K562 (cell line): Measurements from ENCODE around the gene CAMK2G. TPM values are rescaled to one million over a fixed set of nuclear protein-coding genes. Genes with fewer than 3 reads are reported as not detected.

ENCODE experiments used
- ZNF408 ChIP-seq: fragments of 250-450 bp; sonication (Bioruptor Pico); IDR thresholded peaks from 2 replicates; pipeline ENCODE4 v1.4.0; 2020; ENCODE audit warnings: low read depth, mild to moderate bottlenecking, moderate library complexity
- polyA plus RNA-seq, 8 experiments: library from polyadenylated mRNA; depleted of rRNA in 4 of 8; stranded (reverse) in 5 of 8; unstranded in 3 of 8; fragments of >200 nt; fragmentation: Nextera tagmentation in 2 of 8; fragmentation: Illumina TruSeq in 1 of 8; extraction: Ambion mirVana in 2 of 8; extraction: Trizol in 1 of 8; gene quantifications; 2 replicates each; pipeline versions ENCODE4 v1.2.1 to v1.2.3, GENCODE V29; 2011 to 2014; ENCODE audit warnings: inconsistent platforms in 1 of 8, missing spikeins in 1 of 8
- total RNA-seq, 7 experiments: library from RNA; depleted of rRNA in 6 of 7; stranded (reverse); fragments of >200 nt in 6 of 7; fragmentation: Illumina TruSeq in 2 of 7; extraction: Trizol in 2 of 7; gene quantifications; 2 replicates each; pipeline versions ENCODE4 v1.2.1 to v1.2.3, GENCODE V29; 2011 to 2021; ENCODE audit warnings: low replicate concordance in 1 of 7
- TF ChIP-seq, protein P1 (sequence below): fragments of 250-450 bp; sonication (Bioruptor Pico); IDR thresholded peaks from 2 replicates; pipeline ENCODE4 v1.5.0; 2022; ENCODE audit warnings: mild to moderate bottlenecking
- TF ChIP-seq, protein P2 (sequence below), 2 experiments: fragments of 450-650 bp in 1 of 2; sonication (generic) in 1 of 2; formaldehyde crosslinking in 1 of 2; IDR thresholded peaks in 1 of 2; conservative IDR thresholded peaks in 1 of 2; 2 replicates each; pipeline versions ENCODE4 v1.6.1 to v1.8.1; 2016 to 2023; ENCODE audit warnings: mild to moderate bottlenecking in 2 of 2, moderate library complexity in 2 of 2, inconsistent platforms in 1 of 2, missing genetic modification reagents in 1 of 2
- TF ChIP-seq, protein P3 (sequence below): fragments of 200-400 bp; formaldehyde crosslinking; IDR thresholded peaks from 2 replicates; pipeline ENCODE4 v1.6.1; 2017; ENCODE audit warnings: mild to moderate bottlenecking, low read depth, low read length, moderate library complexity

The CAMK2G gene
- total and polyA plus RNA-seq, 9 of the 15 experiments (the other 6 are each of a cell fraction or from before 2014, with no cell fraction given) = 9.0 to 37.9 (median 32.6) TPM

DNA sequence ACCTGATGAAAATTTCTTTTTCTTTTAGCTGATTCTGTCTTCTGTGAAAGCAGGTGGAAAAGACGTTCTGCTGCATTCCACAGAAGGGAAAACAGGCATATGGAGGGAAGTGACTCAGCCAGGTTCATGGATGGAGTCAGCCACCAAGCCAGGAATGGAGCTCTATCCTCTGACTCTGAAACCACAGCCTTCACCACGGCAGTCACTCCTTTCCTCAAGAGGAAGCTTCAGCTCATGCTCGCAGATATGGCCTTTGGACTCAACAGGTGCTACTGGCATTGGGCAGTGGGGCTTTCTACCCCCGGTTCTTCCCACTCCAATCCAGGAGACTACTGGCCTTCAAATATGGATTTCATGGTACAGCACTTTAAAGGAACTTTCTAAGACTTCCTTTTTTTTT, 25.1 kb upstream of the CAMK2G start (continued):
- TF ChIP-seq, protein P1, sequence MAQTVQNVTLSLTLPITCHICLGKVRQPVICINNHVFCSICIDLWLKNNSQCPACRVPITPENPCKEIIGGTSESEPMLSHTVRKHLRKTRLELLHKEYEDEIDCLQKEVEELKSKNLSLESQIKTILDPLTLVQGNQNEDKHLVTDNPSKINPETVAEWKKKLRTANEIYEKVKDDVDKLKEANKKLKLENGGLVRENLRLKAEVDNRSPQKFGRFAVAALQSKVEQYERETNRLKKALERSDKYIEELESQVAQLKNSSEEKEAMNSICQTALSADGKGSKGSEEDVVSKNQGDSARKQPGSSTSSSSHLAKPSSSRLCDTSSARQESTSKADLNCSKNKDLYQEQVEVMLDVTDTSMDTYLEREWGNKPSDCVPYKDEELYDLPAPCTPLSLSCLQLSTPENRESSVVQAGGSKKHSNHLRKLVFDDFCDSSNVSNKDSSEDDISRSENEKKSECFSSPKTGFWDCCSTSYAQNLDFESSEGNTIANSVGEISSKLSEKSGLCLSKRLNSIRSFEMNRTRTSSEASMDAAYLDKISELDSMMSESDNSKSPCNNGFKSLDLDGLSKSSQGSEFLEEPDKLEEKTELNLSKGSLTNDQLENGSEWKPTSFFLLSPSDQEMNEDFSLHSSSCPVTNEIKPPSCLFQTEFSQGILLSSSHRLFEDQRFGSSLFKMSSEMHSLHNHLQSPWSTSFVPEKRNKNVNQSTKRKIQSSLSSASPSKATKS = no peak
- TF ChIP-seq, protein P2, sequence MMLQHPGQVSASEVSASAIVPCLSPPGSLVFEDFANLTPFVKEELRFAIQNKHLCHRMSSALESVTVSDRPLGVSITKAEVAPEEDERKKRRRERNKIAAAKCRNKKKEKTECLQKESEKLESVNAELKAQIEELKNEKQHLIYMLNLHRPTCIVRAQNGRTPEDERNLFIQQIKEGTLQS (IDR thresholded peaks at IDR 0.05) = peak; percentile 31; the same call in 1 of the 2 replicates
- TF ChIP-seq, protein P2 (CRISPR knock-in tag; conservative IDR thresholded peaks at IDR 0.05) = no peak
- TF ChIP-seq, protein P3, sequence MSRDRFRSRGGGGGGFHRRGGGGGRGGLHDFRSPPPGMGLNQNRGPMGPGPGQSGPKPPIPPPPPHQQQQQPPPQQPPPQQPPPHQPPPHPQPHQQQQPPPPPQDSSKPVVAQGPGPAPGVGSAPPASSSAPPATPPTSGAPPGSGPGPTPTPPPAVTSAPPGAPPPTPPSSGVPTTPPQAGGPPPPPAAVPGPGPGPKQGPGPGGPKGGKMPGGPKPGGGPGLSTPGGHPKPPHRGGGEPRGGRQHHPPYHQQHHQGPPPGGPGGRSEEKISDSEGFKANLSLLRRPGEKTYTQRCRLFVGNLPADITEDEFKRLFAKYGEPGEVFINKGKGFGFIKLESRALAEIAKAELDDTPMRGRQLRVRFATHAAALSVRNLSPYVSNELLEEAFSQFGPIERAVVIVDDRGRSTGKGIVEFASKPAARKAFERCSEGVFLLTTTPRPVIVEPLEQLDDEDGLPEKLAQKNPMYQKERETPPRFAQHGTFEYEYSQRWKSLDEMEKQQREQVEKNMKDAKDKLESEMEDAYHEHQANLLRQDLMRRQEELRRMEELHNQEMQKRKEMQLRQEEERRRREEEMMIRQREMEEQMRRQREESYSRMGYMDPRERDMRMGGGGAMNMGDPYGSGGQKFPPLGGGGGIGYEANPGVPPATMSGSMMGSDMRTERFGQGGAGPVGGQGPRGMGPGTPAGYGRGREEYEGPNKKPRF = no peak
- TF ChIP-seq ZNF408 (CRISPR knock-in tag) = no peak
